ENCODE results near the gene PDE6H.

Gene PDE6H

GRCh38 chr12:14984036-14984435 is 11.2 kb downstream of the PDE6H start:
- no peak for DNase-seq (ENCODE audit: low spot score)
- in situ Hi-C loops (cut with MboI; ENCODE audit: low sequenced_read_pairs, unreplicated experiment) = loop anchor here (25.0 kb wide), 1 partner anchor 747 kb away; no protein-coding TSS in a partner anchor
- no peak for TF ChIP-seq CTCF (IDR thresholded peaks at IDR 0.05; ENCODE audit: borderline replicate concordance, control extremely low read depth, extremely low read depth, insufficient read depth, missing control alignments)

DNA sequence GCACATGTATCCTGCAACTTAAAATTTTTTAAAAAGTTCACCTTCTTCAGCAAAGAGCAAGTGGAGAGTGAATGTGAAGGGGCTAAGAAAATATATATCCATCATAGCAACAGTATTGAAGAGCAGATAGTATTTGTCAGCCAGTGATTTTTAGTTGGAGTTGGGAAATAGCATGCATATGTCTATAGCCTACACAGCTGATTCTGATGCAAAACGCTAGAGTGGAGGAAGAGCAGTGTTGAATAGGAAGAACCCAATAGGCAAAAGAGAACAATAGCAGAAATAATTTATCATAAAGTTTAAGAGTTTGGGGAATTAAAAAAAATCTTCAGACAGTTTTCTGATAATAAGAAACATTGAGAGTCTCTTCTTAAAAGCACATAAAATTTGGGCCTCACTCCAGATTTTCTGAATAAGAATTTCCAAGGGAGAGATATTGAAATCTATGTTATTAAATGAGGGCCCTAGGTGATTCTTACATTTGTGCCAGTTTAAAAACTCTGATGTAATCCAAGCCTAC is 12.0 kb downstream of the PDE6H start:
- no peak for TF ChIP-seq CTCF (IDR thresholded peaks at IDR 0.05; ENCODE audit: borderline replicate concordance, control extremely low read depth, extremely low read depth, insufficient read depth, missing control alignments)
- in situ Hi-C loops (cut with MboI; ENCODE audit: low sequenced_read_pairs, unreplicated experiment) = loop anchor here (25.0 kb wide), 1 partner anchor 748 kb away; no protein-coding TSS in a partner anchor
- DNase-seq (ENCODE audit: low spot score) = no peak

DNA sequence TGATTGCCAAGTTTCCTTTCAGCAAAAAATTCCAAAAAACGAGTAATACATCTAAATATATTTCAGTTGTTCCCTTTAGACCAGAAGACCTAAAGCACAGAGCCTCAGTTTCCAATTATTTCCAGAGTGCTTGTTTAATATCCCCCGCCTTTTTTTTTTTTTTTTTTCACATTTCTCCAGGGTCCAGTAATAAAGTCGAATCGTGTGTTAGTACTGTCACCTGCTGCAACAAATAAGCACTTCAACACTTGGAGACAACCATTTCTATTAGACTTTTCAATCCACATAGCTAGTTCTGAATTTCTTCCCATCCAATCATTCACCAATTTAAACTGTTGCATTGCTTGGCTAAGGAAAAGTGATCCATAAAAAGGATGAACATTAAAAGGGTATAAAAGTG is 13.6 kb downstream of the PDE6H start:
- no peak for TF ChIP-seq CTCF (IDR thresholded peaks at IDR 0.05; ENCODE audit: borderline replicate concordance, control extremely low read depth, extremely low read depth, insufficient read depth, missing control alignments)
- DNase-seq (ENCODE audit: low spot score) = no peak
- in situ Hi-C loops (cut with MboI; ENCODE audit: low sequenced_read_pairs, unreplicated experiment) = loop anchor here (25.0 kb wide), 1 partner anchor 749 kb away; no protein-coding TSS in a partner anchor

GRCh38 chr12:14988035-14988434 is 15.2 kb downstream of the PDE6H start:
- no peak for TF ChIP-seq CTCF (IDR thresholded peaks at IDR 0.05; ENCODE audit: borderline replicate concordance, control extremely low read depth, extremely low read depth, insufficient read depth, missing control alignments)
- no peak for DNase-seq (ENCODE audit: low spot score)
- in situ Hi-C loops (cut with MboI; ENCODE audit: low sequenced_read_pairs, unreplicated experiment) = loop anchor here (25.0 kb wide), 1 partner anchor 751 kb away; no protein-coding TSS in a partner anchor

DNA sequence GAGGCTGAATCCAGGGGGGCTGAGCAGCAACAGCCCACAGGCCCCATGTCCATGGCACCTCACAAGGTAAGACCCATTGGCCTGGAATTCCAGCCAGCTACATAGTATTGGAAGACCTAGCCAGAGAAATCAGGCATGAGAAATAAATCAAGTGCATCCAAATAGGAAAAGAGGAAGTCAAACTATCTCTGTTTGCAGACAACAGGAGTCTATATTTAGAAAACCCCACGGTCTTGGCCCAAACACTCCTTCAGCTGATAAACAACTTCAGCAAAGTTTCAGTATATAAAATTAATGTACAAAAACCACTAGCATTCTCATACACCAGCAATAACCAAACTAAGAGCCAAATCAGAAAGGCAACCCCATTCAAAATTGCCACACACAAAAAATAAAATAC is 16.9 kb downstream of the PDE6H start:
- DNase-seq (ENCODE audit: low spot score) = no peak
- in situ Hi-C loops (cut with MboI; ENCODE audit: low sequenced_read_pairs, unreplicated experiment) = loop anchor here (10.0 to 25.0 kb wide), 2 partner anchors 265 to 752 kb away; no protein-coding TSS in a partner anchor
- no peak for TF ChIP-seq CTCF (IDR thresholded peaks at IDR 0.05; ENCODE audit: borderline replicate concordance, control extremely low read depth, extremely low read depth, insufficient read depth, missing control alignments)

DNA sequence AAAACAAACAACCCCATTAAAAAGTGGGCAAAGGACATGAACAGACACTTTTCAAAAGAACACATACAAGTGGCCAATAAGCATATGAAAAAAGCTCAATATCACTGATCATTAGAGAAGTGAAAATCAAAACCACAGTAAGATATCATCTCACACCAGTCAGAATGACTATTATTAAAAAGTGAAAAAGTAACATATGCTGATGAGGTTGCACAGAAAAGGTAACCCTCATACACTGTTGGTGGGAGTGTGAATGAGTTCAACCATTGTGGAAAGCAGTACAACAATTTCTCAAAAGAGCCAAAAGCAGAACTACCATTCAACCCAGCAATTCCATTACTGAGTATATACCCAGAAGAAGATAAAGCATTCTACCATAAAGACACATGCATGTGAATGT is 18.2 kb downstream of the PDE6H start:
- DNase-seq (ENCODE audit: low spot score) = no peak
- in situ Hi-C loops (cut with MboI; ENCODE audit: low sequenced_read_pairs, unreplicated experiment) = loop anchor here (10.0 to 25.0 kb wide), 2 partner anchors 266 to 754 kb away; no protein-coding TSS in a partner anchor
- no peak for TF ChIP-seq CTCF (IDR thresholded peaks at IDR 0.05; ENCODE audit: borderline replicate concordance, control extremely low read depth, extremely low read depth, insufficient read depth, missing control alignments)
